GM23248 (cell line): ENCODE measurements around the gene HJV. TPM values are rescaled to one million over a fixed set of nuclear protein-coding genes. Genes with fewer than 3 reads are reported as not detected.

ENCODE experiments used
- DNase-seq: peaks from one replicate; pipeline ENCODE4 v3.0.0-alpha.2; 2015
- H2AFZ ChIP-seq: fragments of 200-600 bp; sonication (generic); 2 replicates; pipeline ENCODE4 v1.6.1; 2016; ENCODE audit warnings: antibody characterized with exemption
- H3F3A ChIP-seq: fragments of 200-600 bp; sonication (generic); 2 replicates; pipeline ENCODE4 v1.6.1; 2016; ENCODE audit warnings: mild to moderate bottlenecking, antibody characterized with exemption, mixed run types; ENCODE audit not compliant: insufficient read depth
- H3K27ac ChIP-seq: fragments of 200-600 bp; sonication (generic); 2 replicates; pipeline ENCODE4 v1.5.1; 2016; ENCODE audit warnings: mild to moderate bottlenecking
- H3K27me3 ChIP-seq: fragments of 200-600 bp; sonication (generic); replicated peaks from 2 replicates; pipeline ENCODE4 v1.6.1; 2016; ENCODE audit warnings: mild to moderate bottlenecking; ENCODE audit not compliant: insufficient read depth
- H3K36me3 ChIP-seq: fragments of 200-600 bp; sonication (generic); 2 replicates; pipeline ENCODE4 v1.6.1; 2016; ENCODE audit warnings: low read depth, mild to moderate bottlenecking
- H3K4me1 ChIP-seq: fragments of 200-600 bp; sonication (generic); 2 replicates; pipeline ENCODE4 v1.6.1; 2016; ENCODE audit warnings: mild to moderate bottlenecking; ENCODE audit not compliant: insufficient read depth
- H3K4me2 ChIP-seq: fragments of 200-600 bp; sonication (generic); one replicate; pipeline ENCODE4 v1.6.1; 2016; ENCODE audit warnings: mild to moderate bottlenecking; ENCODE audit not compliant: unreplicated experiment
- H3K4me3 ChIP-seq: fragments of 200-600 bp; sonication (generic); 2 replicates; pipeline ENCODE4 v1.5.1; 2016; ENCODE audit warnings: mild to moderate bottlenecking
- H3K79me2 ChIP-seq: fragments of 200-600 bp; sonication (generic); 2 replicates; pipeline ENCODE4 v1.6.1; 2016; ENCODE audit warnings: mild to moderate bottlenecking; ENCODE audit not compliant: insufficient read depth
- H3K9ac ChIP-seq: fragments of 200-600 bp; sonication (generic); 2 replicates; pipeline ENCODE4 v1.6.1; 2016; ENCODE audit warnings: mild to moderate bottlenecking
- H3K9me2 ChIP-seq: fragments of 200-600 bp; sonication (generic); 2 replicates; pipeline ENCODE4 v1.6.1; 2016; ENCODE audit warnings: mixed run types, mild to moderate bottlenecking, moderate library complexity; ENCODE audit not compliant: insufficient read depth
- H3K9me3 ChIP-seq: fragments of 200-600 bp; sonication (generic); one replicate; pipeline ENCODE4 v1.6.1; 2017; ENCODE audit warnings: low read depth
- H4K20me1 ChIP-seq: fragments of 200-600 bp; sonication (generic); 2 replicates; pipeline ENCODE4 v1.6.0; 2016; ENCODE audit not compliant: insufficient read depth
- EZH2 ChIP-seq: fragments of 200-600 bp; sonication (generic); IDR thresholded peaks from 2 replicates; pipeline ENCODE4 v1.6.1; 2018; ENCODE audit warnings: antibody characterized with exemption, mild to moderate bottlenecking; ENCODE audit not compliant: insufficient read depth, poor library complexity, severe bottlenecking
- EZH2phosphoT487 ChIP-seq: fragments of 200-600 bp; sonication (generic); IDR thresholded peaks from 2 replicates; pipeline ENCODE4 v1.6.1; 2018; ENCODE audit warnings: antibody characterized with exemption, moderate library complexity, mild to moderate bottlenecking, low read depth; ENCODE audit not compliant: insufficient read depth
- WGBS, 2 experiments: methylation state at CpG; one replicate each; pipeline ENCODE4 v1.1.6; 2015 to 2017; ENCODE audit warnings: low lambda C conversion rate in 2 of 2, low coverage in 1 of 2; ENCODE audit errors: missing lambda C conversion rate in 2 of 2; 5-methylcytosine and 5-hydroxymethylcytosine counted together
- in situ Hi-C: fragments of 300-500 bp; cut with MboI; formaldehyde crosslinking; loops from 2 replicates; pipeline ENCODE4 v1.15.0; 2020
- polyA plus RNA-seq: library from polyadenylated mRNA; unstranded; fragments of >200 nt; fragmentation: Nextera tagmentation; extraction: Ambion mirVana; gene quantifications from 2 replicates; pipeline ENCODE4 v1.2.1, GENCODE V29; 2016
- total RNA-seq: library from RNA; depleted of rRNA; stranded (reverse); fragments of >200 nt; shearing (Covaris generic); gene quantifications from 2 replicates; pipeline ENCODE4 v1.2.3, GENCODE V29; 2014

HJV gene
- total and polyA plus RNA-seq, 2 experiments from 2014 or later = not detected

GRCh38 chr1:145982010-145982723 lies 39.4 kb downstream of the HJV start:
- no peak overlapping the region for H2AFZ ChIP-seq
- H3K36me3 ChIP-seq = no peaks in the 10 kb centered on the region
- H3F3A ChIP-seq = peaks cover 47% of the 10 kb centered on the region
- no peaks in the 10 kb centered on the region for H3K9me3 ChIP-seq
- no peak for DNase-seq
- 88 to 92% methylated on average over 6 of the region's 6 CpGs for whole genome bisulfite sequencing, 2 experiments
- H3K4me2 ChIP-seq = no peak overlapping the region
- no peaks in the 10 kb centered on the region for H3K79me2 ChIP-seq
- H3K27me3 ChIP-seq = no peaks in the 10 kb centered on the region
- H3K4me3 ChIP-seq = no peak overlapping the region
- no peaks in the 10 kb centered on the region for H4K20me1 ChIP-seq
- H3K4me1 ChIP-seq = peaks cover 43% of the 10 kb centered on the region
- H3K27ac ChIP-seq = no peak overlapping the region
- no peaks in the 10 kb centered on the region for H3K9me2 ChIP-seq
- no peak overlapping the region for H3K9ac ChIP-seq
- no peak for TF ChIP-seq EZH2phosphoT487
- no peak for TF ChIP-seq EZH2
- in situ Hi-C loops = no loop called here

DNA sequence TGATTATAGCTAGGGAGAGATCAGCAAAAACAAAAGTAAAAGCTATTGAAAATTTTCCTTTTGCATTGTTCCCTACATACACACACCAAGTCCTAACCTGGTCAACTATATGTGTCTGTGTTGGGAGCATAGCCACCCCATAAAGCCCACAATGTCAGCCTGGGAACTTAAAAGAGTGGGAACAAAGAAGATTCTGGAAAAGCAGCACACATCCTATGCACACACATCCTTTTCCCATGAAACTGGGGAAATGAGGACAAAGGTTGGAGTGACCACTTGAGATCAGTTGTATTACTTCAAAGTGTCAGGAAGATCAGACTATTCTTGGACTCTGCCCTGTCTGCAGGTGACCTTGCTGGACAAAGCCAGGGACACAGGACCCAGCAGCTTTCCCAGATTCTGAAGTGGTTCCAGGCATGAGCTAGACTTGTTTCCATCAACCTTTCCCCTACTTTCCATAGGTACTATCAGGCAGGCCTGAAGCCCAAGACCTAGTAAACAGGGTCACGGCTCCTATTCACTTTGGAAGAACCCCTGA lies 41.0 kb downstream of the HJV start:
- Histone ChIP-seq H3K36me3 (no peaks in the 10 kb centered on the region), H3F3A (peaks cover 38% of the 10 kb centered on the region), H2AFZ (no peak overlapping the region; the same call in 1 of the 2 replicates), H3K79me2 (no peaks in the 10 kb centered on the region), H3K4me1 (peaks cover 36% of the 10 kb centered on the region), H3K4me3 (no peak overlapping the region), H3K9me2 (no peaks in the 10 kb centered on the region), H3K9ac (peak overlapping the region; percentile 69; the same call in 1 of the 2 replicates), H3K9me3 (no peaks in the 10 kb centered on the region), H3K4me2 (peak overlapping the region; percentile 33), H3K27me3 (no peaks in the 10 kb centered on the region), H3K27ac (peak overlapping the region; percentile 94), H4K20me1 (no peaks in the 10 kb centered on the region)
- in situ Hi-C loops = no loop called here
- no peak for TF ChIP-seq EZH2phosphoT487
- TF ChIP-seq EZH2 = no peak
- DNase-seq = no peak
- 94 to 100% methylated on average over 1 of the region's 1 CpG for WGBS, 2 experiments

GRCh38 chr1:145979746-145980456 lies 41.6 kb downstream of the HJV start:
- peak; percentile 37 for DNase-seq
- Histone ChIP-seq H3F3A (peaks cover 32% of the 10 kb centered on the region), H4K20me1 (no peaks in the 10 kb centered on the region), H2AFZ (peak overlapping the region; percentile 55), H3K27me3 (no peaks in the 10 kb centered on the region), H3K4me3 (peak overlapping the region; percentile 46), H3K4me2 (peak overlapping the region; percentile 33), H3K36me3 (no peaks in the 10 kb centered on the region), H3K79me2 (no peaks in the 10 kb centered on the region), H3K9ac (peak overlapping the region; percentile 69), H3K9me3 (no peaks in the 10 kb centered on the region), H3K4me1 (peaks cover 30% of the 10 kb centered on the region), H3K9me2 (no peaks in the 10 kb centered on the region), H3K27ac (peak overlapping the region; percentile 94)
- TF ChIP-seq EZH2phosphoT487 = no peak
- TF ChIP-seq EZH2 = no peak
- in situ Hi-C loops = no loop called here
- WGBS, 2 experiments = 41 to 49% methylated on average over 7 of the region's 7 CpGs

GRCh38 chr1:145978854-145979745 lies 42.4 kb downstream of the HJV start:
- Histone ChIP-seq H3K4me3 (peak overlapping the region; percentile 64), H2AFZ (peak overlapping the region; percentile 80), H3K36me3 (no peaks in the 10 kb centered on the region), H3K4me1 (peaks cover 30% of the 10 kb centered on the region), H3K79me2 (no peaks in the 10 kb centered on the region), H3K27ac (peak overlapping the region; percentile 94), H3K4me2 (peak overlapping the region; percentile 80), H3K27me3 (no peaks in the 10 kb centered on the region), H3K9ac (peak overlapping the region; percentile 81), H4K20me1 (no peaks in the 10 kb centered on the region), H3F3A (peaks cover 28% of the 10 kb centered on the region), H3K9me3 (no peaks in the 10 kb centered on the region), H3K9me2 (no peaks in the 10 kb centered on the region)
- TF ChIP-seq EZH2phosphoT487 (no peak), EZH2 (no peak)
- peak; percentile 100 for DNase-seq
- in situ Hi-C loops = no loop called here
- WGBS, 2 experiments = 3 to 6% methylated on average over 9 of the region's 9 CpGs
